SH-SY5Y (cell line): ENCODE data around the gene RGP1.

Experiments used
- GATA2 ChIP-seq: IDR thresholded peaks from 2 replicates; pipeline ENCODE4 v1.6.1; 2011; ENCODE audit warnings: mild to moderate bottlenecking, low read depth, low read length
- GATA3 ChIP-seq: IDR thresholded peaks from 2 replicates; pipeline ENCODE4 v1.6.1; 2011; ENCODE audit warnings: low read depth, mild to moderate bottlenecking, low read length, moderate library complexity

RGP1 gene

DNA sequence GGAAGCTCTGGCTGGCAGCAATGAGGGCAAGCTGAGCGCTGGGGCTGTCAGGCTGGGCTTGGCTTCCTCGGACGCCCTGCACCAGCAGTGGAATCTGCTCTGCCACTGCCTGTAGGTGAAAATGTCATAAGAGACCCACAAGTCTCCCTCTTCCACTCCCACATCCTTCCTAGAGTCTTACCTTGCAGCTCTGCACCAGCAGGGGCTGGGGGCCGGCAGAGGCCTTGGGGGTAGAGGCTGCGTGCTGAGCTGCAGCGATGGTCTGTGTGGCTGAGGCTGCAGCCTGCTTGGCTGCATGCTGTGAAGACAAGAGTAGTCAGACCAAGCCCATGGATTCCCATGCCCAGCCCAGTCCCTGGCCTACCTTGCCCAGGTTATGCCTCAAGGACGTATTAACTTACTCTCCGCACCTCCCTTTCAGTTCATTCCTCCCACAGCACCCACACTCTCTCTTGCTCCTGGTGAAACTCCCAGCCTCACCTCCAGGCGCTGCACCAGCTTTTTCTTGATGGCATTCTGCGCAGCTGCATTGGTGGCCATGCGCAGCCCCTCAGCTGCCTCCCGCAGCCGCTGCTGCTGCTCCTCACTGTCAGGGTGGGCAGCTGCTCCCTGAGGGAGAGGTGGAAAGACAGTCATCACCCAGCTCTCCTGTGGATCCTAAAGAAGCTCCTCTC, 34.4 kb upstream of the RGP1 start:
- TF ChIP-seq GATA3 (no peak), GATA2 (no peak)

DNA sequence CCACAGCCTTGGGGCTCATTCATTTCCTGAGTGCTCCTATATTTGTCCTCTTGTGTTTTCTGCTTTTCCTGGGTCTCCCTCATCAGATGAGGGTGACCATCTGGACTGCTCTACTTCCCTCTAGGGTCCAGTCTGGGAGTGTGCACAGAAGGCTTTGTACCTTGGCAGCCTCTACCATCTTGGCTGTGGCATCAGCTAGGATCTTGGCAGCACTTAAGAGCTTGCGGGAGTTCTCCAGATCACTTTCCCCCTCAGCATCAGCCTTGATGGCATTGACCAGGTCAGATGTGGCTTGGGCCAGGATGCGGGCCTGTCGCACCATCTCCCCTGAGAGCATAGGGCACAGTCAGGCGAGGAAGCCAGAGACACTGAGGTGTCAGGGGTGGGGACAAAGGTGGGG, 32.9 kb upstream of the RGP1 start:
- TF ChIP-seq GATA2 (no peak), GATA3 (no peak)

DNA sequence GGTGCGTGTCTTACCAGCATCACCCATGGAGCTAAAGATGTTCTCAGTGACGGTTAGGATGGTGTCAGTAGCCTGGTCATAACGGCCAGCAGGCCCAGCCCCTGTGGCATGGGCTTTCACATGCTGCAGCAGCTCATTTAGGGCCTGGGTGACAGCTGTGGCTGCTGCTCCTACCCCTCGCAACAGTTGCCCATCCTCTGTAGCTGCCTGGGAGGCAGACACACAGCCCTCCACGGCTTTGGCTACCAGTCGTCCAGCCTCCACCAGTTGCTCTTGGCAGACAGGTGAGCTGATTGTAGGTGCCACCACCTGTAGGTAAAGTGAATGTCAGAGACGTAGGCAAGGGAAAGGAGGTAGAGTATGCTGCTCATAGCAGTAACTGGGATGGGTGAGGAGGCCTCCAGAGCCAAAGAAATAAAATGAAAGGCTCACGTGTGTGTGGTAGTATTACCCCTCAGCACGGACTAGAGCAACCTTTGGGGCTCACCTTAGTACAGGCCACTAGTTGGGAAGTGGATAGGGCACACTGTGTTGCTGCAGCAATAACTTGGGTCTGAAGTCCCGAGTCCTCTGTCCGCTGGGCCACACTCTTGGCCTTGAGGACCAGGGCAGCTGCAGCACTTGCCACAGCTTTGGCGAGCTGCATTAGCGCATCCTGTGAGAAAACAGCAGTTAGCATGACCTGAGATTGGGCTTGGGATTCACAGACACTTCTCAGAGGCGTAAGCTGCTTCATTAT, 31.8 kb upstream of the RGP1 start:
- no peak for TF ChIP-seq GATA3
- no peak for TF ChIP-seq GATA2

DNA sequence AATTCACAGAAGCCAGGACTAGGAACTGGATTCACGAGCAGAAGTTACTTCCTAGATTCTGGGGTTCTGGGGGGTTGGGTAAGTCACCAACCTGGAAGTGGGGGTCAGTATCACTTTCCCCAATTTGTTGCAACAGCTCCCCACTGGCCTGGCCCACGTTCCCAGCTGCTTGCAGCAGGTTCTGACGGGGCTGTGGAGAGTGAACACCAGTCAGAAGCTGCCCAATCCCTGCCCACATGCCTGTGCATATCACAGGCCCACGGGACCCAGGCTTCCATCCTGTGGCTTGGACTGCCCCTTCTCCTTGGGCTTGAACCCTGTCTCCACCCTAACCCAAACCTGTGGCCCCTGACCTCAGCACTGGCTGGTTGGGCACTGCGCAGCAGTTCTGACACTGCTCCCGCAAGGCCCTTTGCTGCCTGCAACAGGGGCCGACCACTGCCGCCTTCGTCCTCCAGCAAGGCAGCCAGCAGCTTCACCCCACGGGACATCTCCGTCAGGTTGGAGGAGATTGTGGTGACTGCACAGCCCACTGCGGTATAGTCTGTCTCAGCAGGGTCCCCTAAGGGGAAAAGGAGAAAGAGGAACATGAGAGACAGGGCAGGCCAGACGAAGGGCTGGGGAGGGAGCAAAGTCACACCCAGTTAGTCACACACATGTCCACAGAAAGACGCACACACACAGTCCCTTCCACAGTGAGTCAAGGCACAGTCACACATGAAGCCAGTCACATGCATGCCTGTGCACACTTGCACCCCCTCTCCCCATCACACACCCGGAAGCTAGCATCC, 30.2 kb upstream of the RGP1 start:
- no peak for TF ChIP-seq GATA3

DNA sequence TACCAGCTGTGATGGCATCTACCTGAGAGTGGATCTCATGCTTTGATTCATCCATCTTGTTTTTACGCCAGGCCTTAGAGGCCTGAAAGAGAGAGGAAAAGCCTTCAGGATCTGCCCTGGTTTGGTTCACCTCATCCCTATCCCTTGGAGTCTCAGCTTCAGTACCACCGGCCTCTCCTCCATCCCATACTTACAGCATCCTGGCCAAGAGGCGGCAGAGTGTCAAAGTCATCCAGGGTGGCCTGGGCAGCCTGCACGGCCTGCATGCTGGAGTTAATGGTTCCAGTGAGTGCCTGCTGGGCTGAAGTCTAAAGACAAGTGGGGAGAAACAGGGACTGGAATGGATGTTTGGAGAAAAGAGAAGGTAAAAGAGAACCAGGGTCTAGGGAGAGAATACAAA, 29.5 kb upstream of the RGP1 start:
- TF ChIP-seq GATA2, result no peak
- TF ChIP-seq GATA3, result no peak

DNA sequence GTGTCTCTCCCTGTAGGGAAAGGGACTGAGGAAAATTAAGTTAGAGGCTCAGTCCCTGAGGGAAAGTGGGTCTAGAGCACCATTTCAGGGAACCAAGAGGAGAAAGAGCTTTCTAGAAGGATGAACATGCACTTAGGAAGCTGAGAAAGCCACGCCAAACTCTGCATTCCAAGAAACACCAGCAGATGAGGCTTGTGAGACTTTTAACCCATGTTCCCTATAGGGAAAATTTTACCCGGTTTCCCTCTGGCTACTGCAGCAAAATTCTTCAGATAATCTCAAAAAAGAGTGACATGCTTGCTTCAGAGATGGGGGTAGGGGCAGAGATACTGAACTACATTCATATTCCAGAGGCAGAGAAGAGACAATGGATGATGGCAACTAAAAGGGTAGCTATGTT, 25.7 kb upstream of the RGP1 start:
- no peak for TF ChIP-seq GATA3
- TF ChIP-seq GATA2, result no peak

DNA sequence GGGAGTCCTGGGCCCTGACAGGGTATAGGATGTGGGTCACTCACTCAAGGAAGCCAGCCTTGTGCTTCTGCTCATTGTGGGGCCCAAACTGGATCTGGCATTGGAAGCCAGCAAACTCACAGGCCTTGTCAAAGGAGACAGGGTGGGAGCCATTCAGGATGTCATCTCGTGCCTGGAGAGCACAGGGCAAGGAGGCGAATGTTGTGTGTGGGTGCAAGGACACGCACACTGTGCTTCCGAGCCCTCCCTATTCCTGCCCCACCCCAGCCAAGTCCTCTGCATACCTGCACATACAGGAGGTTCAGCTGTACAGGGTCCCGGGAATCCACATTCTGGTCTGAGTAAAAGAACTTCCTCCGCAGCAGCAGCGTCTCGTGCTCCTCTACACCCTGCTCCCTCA, 25.2 kb upstream of the RGP1 start:
- TF ChIP-seq GATA3 (no peak), GATA2 (no peak)

DNA sequence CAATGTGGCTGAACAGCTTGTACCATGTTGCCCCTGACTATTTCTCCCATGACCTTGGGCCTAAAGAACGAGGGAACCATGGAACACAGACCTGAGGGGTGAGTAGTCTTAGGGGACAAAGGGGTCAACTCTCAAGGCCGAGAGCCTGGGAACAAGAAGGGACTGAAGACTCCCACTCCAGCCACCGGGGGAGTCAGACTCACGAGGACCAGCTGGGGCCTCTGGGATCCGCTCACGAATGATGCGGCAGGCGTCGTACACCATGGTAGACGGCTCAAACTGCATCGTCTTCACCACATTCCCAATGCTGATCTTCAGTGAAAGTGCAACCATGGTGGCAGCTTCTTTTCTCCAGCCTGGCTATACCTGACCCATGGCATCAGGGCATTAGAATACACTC, 23.7 kb upstream of the RGP1 start:
- TF ChIP-seq GATA3 (no peak), GATA2 (no peak)

DNA sequence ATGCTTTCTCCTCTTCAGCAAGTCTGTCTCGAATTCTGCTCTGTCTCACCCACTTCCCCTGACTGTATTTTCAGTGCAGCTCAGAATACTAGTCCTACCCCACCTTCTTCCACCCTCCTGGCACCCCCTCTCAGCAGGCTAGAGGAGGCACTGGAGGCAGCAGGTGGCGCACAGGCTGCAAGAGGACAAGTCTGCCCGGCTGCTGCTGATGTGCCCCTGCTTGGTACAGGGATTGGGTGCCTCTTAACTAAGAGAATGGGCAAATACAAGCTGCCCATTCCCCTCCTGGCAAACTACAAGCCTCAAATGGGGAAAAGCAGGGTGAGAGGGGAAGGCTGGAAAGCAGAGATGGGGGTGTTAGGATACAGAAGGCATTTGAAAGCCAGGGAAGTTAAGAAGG, 22.2 kb upstream of the RGP1 start:
- TF ChIP-seq GATA2 (no peak), GATA3 (no peak)

DNA sequence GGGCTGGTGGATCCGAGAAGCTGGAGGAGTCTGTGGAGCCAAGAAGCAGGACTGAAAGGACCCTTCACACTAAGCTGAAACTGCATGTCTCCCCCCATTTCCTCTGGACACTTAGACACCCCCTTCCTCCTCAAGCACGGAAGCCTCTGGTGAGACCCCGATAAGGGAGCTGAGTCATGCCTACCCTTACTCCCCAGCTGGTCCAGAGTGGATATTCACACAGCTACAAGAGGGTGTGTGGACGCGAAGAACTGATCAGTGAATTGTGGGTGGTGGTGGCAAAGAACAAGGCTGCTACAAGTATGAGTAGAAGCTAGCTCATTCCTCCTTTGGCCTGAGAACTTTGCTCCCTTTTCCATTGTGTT, 21.4 kb upstream of the RGP1 start:
- TF ChIP-seq GATA2 (no peak), GATA3 (no peak)

DNA sequence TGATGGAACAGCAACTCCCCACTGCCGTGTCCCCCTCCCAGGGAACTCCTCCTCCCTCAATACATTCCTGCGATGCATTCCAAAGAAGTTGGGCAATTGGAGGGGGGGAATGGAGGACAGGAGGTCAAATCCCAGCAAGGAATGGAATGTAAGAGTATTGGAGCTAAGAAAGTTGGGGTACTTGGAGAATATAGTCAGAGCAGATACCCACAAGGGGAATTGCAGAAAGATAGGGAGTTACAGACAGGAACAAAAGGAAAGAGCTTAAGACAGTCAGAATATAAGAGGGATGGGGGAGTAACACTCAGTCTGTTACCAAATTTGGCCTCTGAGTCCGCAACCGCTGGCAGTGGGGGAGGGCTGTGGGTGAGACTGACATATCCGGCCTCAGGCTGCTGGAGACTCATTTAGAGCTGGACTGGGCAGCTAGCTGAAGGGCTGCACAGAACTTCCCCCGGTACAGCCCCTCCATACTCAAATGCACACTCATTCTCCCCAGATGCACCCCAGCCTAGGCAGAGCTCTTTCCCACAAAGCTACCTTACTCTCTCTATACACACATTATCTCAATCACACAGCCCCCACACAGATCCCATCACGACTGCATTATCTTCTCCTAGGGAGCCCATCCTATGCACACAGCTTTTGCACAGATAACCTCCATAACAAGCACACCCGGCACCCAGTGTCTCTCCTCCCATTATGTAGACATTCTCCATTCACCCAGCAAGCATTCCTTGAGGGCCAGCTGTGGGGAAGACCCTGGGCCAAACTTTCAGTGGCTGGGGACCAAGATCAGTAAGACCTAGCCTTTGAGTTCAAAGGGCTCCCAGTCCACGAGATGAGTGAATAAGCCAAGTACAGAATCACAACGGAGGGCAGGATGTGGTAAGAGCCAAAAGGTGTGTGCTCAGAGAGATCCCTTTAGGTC, 20.8 kb upstream of the RGP1 start:
- TF ChIP-seq GATA3, result no peak
- TF ChIP-seq GATA2, result no peak

DNA sequence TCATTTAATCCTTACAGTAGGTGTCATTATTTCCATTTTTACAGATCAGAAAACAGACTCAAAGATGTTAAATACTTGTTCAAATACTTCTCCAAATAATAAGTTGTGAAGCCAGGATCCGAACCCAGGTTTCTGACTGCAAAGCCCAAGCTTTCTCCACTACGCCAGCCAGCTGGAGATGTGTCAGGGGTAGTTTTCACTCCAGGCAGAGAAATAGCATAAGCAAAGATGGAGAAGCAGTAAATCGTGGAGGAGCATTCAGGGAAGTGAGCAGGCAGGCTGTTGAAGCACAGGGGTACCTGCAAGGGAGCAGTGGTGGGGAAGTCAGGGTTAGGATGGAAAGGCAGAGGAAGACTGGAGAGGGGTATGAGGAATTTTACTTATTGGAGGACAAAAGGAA, 20.0 kb upstream of the RGP1 start:
- TF ChIP-seq GATA3 (no peak), GATA2 (no peak)

DNA sequence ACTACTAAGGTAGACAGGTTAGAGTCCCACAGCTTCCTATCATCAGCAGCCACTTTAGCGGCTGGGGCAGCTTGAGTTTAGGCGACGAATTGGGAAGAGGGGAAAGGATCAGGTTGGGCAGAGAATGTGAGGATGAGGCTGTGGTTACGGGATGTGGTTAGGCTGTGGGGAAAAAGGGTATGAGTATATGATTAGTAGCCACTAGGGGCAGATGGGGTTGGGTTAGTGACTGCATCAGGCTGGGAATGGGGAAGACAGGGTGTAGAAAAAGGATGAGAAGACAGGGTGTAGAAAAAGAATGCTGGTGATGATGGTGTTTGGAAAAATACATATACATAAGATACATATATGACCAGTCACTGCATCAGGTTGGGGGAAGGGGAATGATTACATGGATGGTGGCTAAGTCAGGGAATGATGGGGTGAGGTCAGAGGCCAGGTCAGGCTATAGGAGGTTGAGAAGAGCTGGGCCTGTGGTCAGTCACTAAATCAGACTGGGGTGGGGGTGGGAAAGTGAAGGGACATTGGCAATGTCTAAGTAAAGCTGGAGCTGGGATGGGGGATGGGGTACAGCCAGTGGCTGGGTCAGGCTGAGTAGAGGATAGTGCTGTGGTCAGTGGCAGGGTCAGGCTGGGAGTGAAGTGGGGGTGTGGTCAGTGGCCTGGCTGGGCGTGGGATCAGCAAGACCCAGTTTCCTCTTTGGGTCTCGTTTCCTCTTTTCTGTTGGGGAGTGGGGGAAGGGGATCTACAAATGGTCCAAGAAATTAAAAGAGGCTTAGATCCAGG, 19.2 kb upstream of the RGP1 start:
- TF ChIP-seq GATA2 (no peak), GATA3 (no peak)

DNA sequence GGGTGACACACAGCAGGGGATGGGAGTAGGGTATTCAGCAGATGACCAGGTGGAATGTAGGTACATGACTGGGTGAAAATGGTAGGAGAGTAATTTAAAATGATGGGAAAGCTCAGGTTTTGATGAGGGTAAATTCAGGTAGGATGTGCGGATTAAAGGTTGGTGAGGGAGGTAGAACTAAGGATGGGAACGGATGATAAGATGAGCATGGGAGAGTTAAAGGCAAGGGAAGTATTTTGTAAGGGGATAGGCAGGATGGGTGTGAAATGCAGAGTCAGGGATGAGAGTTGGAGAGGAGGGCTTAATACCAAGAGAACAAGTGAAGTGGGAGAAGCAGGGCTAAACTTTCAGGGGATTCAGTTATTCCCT, 18.6 kb upstream of the RGP1 start:
- TF ChIP-seq GATA2 (no peak), GATA3 (no peak)

DNA sequence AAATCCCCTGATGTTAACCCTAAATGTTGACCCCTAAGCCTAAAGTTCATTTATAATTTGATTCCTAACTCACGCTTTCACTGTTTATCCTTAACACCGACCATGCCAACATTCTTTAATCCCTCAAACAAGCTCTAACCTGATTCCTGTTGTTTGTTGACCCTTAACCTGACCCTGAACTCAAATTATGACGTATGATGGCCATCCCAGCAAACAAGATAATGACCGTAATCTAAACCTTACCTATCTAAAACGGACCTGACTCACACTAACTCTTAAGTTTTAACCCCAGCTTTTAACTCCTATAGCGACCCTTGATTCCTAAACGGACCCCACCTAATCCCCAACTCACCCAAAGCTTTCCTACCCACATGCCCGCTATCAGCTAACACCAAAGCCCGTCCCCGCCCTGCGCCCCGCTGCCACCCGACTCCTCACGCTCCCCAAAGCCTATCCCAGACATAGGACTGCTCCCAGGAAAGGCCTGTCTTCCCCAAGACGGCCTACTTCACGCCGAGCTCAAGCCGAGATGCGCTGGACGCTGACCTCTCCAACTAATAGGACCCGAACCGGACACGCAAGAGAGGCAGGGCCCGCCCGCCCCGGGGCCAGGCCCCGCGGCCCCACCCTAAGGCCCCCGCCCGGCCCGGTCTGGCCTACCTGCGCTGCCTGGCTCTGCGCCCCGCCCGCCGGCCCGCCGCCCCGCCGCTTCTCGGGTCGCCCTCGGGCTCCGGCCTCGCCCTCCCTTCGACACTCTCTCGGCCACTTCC, 17.5 kb upstream of the RGP1 start:
- TF ChIP-seq GATA3 (no peak), GATA2 (no peak)
